GF-D8 (cell line): ENCODE results near the gene CD207.

ENCODE experiments used
- DNase-seq: peaks from one replicate; lab custom pipeline; 2025; lab: John Stamatoyannopoulos, UW

Gene CD207

GRCh38 chr2:70793450-70793849 lies 42.2 kb downstream of the CD207 start:
- no peak for DNase-seq

DNA sequence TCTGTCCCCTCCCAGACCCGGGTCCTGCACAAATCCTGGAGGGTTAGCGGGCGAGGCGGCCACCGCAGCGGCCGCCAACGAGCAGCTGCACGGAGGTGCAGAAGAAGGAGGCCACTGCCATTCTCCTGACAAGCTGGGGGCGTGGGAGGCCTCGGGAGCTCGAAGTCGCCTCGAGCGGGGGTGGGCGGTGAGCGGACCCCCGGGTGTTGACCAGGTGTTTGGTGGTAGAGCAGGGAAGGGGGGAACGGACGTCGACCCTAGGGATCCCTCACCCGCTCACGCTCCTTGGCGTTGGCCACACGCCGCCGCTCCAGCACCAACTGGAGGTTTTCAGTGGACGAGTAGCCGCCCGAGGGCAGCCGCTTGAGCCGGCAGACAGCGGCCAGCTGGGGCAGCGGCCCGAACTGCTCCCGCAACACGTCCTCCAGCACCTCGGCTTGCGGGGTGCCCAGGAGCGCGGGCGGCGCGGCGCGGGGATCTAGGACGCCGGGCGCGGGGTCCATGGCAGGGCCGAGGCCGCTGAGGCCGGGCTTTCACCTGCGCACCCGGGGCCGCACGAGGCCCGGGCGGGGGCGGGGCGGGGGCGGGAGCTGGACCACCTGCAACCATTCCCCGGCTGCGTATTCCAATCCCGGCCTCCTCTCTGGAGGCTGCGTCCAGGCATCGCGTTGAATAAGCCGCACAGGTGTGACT lies 45.3 kb downstream of the CD207 start, which contains the start of gene FIGLA:
Gene FIGLA, minus strand, starts transcription at position 508 of the 693 bp plus-strand sequence. Its CDS starts 5 bp downstream, at position 503.
- no peak for DNase-seq

DNA sequence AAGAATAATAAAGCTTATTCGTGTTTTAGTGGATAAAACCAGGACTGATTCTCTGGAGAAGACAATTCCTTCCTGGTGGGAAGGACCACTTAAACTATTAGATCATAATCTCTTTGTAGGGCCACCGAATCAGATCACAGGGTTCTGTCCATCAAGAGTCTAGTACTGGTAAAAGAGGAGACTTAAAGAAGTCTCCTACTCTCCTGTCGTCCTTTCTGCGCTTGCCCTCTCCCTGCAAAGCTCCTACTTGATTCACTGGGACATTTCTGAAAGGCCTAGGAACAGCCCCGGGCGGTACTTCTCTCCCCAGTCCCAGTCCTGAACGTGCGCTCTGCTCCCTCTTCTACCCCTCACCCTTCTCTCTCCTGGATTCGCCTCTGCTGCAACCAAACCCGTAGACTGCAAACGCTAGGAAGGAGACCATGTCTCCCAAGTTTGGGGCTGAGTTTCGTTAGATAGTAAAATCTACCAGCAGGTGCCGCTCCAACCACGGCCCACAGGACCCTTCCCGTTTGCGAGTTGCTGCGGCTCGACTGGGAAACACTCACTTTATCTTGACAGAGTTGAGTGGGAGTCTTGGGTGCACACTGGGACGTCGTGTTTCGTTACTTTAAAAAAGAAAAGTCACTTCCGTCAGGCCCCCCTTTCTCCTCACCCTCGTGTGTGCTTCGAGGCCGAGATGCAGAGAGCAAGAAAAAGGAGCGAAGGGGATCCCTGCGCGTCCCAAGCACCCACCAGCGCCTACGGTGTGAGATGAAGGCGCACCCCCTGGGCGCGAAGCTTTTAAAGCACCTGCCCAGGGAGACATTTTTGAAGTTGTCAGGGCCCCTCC lies 46.1 kb downstream of the CD207 start:
- no peak for DNase-seq

DNA sequence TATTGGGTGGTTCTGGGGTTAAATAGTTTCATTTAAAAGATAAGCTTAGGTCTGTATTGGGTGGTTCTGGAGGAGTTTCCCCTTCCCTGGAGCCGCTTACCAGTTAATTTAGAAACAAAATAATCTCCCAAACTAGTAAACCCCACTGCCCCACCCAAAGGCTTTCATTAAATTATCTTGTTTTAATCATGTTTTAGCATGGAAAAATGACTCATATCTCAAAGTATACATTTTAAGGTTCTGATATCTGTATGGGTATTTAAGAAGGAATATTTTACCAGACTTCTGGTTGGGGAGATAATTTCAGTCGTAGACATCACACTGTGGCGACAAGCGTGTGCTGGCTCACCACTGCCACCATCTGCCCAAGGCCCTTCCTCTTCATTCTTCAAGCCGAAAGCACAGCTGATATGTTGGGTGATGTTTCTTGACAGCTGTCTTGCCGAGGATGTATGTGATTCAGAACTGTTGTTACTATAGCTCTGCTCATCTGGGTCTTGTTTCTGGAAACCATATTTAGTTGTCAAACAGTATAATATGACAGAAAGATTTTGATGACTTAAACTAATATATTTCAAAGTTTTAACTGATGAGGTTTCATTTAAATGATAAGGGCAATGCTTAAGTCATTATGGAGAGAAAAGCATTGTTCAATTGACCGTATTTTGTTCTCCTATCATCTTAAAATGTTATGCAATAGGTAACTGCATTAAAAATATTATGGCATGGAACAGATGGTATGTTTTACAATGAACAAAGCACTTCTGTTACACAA lies 50.3 kb downstream of the CD207 start:
- DNase-seq, result no peak

GRCh38 chr2:70784320-70784719 lies 51.3 kb downstream of the CD207 start:
- DNase-seq, result no peak
